Ureter (tissue), 1 donor: ENCODE results near the gene BMP7. TPM values are rescaled to one million over a fixed set of nuclear protein-coding genes. Genes with fewer than 3 reads are reported as not detected.
"Not testable (repeated sequence)": the region's sequence is repeated elsewhere in the genome, so short reads cannot be mapped to it uniquely, and the experiment has no call there.

Experiments
- DNase-seq: peaks from one replicate; pipeline ENCODE4 v3.0.0-alpha.2; 2020; ENCODE audit warnings: low spot score
- total RNA-seq: library from RNA; stranded (reverse); gene quantifications from one replicate; pipeline ENCODE4 v1.2.4, GENCODE V29; 2023
- donor health status: DM: yes; HTN: yes; CAD: no.

BMP7 gene
- total RNA-seq, 1 donor from 2014 or later: 32.0 TPM

DNA sequence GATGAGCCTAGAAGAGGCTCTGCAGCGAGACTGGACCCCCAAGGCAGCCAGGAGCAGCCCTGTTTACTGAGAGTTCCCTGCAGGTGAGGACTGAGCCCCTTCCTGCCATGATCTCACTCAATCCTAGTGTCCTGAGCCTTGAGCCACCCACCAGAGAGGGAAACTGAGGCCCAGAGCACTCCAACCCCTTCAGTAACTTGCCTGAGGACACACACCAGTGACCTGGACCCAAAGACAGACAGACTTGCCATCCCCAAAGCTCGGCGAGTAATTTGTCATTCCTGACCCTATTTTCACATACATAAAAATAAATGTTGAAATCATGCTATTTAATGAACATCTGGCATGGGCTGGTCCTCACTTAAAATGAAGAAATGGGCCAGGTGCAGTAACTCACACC, 16.7 kb downstream of the BMP7 start:
- no peak for DNase-seq

DNA sequence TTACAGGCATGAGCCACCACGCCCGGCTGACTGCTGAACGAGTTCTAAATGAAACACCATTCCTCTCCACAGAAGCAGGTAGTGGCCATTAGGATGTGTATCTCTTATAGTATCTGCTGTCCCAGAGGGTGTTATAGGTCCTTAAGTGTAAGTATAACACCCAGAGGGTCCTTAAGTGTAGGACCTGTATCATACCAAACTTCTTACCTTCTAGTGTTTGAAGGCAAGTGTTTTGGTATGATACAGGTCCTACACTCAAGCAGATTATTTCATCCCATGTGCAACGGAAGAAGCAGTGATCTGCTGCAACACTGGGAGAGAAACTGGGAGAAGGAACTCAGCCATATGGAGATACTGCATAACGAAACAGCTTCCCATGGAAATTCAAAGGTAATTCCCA, 17.4 kb downstream of the BMP7 start:
- DNase-seq: no peak

DNA sequence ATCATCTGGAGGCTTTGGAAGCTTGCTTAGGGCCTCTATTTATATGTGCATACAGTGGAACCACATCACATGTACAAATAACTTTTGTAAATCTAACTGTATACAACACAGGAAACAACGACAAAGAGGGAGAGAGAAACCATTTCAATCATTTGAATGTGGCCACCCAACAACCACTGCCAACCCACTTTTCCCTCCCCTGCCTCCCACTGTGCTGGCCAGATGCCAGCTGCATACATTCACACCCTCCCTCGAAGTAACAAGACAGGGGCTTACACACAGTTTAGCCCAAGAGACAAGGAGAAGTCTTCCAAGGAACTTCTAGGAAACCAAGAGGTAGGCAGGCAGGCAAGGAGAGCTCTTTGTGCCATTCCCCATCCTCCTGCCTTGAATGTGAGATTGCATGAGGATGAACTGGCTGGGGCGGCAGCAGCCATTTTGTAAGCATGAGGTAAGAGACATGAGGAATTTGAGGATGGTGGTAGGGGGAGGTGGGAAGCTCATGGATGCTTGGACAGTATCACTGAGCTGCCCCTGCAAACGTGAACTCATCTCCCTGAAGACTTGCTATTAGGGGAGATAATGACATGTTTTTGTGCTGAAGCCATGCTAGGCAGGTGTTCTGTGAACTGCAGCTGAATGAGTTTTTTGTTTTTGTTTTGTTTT, 18.2 kb downstream of the BMP7 start:
- no peak for DNase-seq

GRCh38 chr20:57247292-57247965, 19.0 kb downstream of the BMP7 start:
- no peak for DNase-seq

- no peak for DNase-seq
Observed at GRCh38 chr20:57245997-57246396, 20.4 kb downstream of the BMP7 start.

GRCh38 chr20:57244627-57245214, 21.7 kb downstream of the BMP7 start:
- DNase-seq: no peak

DNA sequence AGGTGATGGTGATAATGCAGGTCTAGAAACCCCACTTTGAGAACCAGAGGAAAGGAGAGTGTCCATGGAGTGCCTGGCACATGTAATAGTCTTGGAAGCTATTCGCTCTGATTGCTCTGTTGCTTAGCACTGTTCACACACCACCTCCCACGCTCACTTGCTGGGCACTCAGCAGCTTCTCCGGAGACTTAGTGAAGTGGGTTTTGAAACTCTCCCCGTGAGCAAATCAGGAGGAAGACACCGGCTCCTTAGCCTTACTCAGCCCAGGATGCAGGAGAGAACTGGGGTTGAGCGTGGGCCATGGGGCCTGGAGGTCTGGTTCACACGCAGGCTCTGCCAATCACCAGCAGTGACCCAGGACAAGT, 22.2 kb downstream of the BMP7 start:
- DNase-seq: no peak

DNA sequence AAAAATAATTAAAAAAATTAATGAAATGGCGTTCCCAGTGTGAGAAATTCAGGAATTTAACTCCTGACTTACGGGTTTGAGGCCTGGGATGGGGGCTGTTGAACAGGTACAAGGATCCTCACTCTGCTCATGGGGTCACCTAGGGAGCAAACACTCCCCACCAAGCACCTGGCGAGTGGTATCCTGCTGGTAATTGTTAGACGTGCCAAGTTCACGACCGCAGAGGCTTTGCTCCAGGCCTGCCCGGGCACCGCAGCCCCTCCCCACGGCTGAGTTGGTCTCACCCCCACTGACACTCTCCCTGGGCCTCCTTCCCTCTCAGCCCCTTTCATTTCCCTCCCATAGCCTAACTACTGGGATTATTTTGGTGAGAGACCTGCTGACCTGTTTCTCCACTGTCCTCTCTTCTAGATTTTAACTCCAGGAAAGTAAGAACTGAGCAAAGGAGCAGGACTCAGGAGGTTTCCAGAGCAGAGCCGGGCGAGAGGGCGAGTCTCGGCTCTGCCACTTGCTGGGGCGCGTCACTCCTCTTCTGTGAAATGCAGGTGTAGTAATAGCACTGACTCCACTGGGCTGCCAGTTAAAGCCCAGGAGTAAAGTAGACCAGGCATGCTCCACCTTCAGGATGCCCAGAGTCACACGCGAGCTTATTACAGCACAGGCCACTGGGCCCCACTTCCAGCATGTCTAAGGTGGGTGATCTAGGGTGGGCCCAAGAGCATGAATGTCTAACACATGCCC, 22.8 kb downstream of the BMP7 start:
- DNase-seq: no peak

GRCh38 chr20:57242414-57242813, 24.0 kb downstream of the BMP7 start:
- no peak for DNase-seq

DNA sequence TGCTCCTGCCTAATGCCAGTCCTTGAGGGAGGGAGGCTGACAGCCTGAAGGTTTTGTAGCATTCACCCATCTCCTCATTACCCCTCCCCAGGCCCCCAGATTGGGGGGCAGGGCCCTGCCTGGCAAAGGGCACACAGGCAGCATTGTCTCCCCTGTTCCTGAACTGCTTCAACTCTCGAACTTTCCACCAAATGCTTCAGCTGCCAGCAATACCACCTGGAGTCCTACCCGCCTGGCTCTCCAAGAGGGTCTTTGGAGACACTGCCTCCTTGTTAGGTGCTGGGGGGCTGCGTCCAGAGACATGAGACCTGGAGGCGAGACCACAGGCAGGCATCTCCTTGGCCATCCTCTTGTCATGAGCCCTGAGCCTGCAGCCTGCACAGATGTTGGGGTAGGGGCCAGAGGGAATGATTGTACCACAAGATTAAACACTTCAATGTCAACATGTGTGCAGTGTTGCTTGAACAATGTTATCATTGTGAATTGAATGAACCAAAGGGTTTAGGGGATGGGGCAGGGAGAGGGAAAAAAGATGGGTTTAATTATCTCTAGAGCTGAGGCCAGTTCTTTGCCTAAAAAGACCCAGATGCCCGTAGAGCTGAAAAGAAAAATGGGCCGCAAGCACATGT, 25.0 kb downstream of the BMP7 start:
- DNase-seq: no peak

GRCh38 chr20:57240581-57241362, 25.7 kb downstream of the BMP7 start:
- no peak for DNase-seq

- not testable (repeated sequence) for DNase-seq
Observed at GRCh38 chr20:57239725-57240124, 26.7 kb downstream of the BMP7 start.

GRCh38 chr20:57239324-57239723, 27.1 kb downstream of the BMP7 start:
- DNase-seq: not testable (repeated sequence)

DNA sequence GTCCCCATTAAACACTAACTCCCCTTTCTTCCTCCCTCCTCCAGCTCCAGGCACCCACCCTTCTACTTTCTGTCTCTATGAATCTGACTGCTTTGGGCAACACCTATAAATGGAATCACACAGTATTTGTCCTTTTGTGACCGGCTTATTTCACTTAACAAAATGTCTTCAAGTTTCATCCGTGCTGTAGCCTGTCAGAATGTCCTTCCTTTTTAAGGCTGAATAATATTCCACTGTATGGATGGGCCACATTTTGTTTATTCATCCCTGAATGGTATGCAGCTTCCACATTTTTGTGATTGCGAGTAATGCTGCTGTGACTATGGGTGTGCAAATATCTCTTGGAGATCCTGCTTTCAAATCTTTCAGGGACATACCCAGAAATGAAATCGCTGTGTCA, 28.4 kb downstream of the BMP7 start:
- no peak for DNase-seq

- DNase-seq: no peak
Observed at GRCh38 chr20:57237585-57237953, 28.9 kb downstream of the BMP7 start.

DNA sequence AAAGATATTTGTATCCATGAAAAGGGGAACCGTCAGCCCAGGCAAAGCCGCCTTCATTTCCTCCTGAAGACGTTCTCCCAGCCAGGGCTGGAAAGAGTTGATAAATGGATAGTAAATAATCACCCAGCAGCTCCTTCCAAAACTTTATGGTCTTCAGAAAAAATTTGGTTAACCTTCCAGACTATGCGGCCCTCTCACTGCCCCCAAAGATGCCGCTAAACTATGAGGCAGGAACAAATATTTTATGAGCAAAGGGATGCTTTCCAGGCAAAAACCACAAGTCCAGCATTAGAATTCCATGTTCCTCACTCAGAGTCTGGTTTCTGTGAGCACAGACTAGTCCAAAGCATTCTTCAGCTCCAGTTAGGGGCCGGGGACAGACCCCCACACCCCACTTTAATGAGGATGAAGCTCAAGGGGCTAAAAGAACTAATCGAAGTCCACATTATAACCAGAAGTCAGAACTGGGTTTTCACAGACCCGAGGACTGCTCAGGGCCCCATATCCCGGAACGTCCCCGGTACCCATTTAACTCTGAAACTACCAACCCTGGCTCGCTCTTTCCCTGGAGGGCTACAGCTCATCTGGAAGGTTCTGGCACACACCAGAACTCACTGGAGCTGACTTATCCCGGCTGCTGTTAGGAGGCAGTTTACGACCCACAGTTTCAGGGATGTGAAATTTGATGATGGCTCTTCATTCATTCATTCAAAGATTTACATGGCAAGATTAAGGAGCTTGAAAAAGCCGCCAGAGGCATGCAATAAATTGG, 29.4 kb downstream of the BMP7 start:
- DNase-seq: no peak

GRCh38 chr20:57234556-57235251, 31.7 kb downstream of the BMP7 start:
- no peak for DNase-seq

GRCh38 chr20:57231951-57232428, 34.5 kb downstream of the BMP7 start:
- no peak for DNase-seq

GRCh38 chr20:57231161-57231560, 35.3 kb downstream of the BMP7 start:
- no peak for DNase-seq

DNA sequence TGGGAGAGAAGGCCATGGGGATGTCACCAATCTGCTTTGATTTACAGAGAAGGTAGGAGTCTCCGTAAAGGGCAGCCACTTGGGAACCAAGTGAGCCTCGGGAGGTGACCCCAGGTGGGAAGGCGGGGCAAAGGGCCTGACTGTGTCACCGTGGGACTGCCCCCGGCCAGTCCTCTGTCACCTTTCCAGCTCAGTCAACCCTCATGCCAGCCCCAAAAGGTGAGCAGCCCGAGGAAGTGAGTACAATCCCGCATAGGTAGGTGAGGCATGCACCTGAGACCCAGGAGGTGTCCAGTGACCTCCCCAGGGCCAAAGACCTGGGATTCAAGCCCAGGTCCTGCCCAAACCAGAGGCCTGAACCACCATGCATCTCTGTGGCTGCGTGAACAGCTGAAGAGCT, 36.2 kb downstream of the BMP7 start:
- DNase-seq: no peak
